NCI-H1436 treated with DMSO at 0.1 percent for 48 hours (cell line): ENCODE results near the gene TP53TG5.

ENCODE experiments used
- DNase-seq: peaks from one replicate; lab custom pipeline; 2025; lab: John Stamatoyannopoulos, UW

The TP53TG5 gene

DNA sequence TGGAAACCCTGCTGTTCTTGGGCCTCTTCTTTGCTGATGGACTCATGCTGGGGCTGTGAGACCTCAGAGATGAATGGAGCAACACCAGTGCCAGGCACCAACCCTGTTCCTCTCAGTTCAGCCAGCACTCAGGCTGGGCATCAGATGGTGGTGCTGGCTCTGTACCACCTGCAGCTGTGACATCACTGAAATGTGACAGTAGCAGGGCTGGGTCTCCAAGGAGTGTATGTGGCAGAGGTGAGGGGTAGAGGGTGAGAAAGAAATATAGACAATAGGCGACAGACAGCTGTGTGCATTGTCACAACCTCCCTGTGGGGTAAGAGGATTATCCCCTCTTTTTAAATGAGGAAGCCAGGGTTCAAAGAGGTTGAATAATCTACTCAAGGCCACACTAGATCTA lies at the start of gene TP53TG5:
TSS of gene TP53TG5 (minus strand) at position 135 of the 400 bp plus-strand sequence. CDS start at position 46, 89 bp downstream.
- DNase-seq = no peak

DNA sequence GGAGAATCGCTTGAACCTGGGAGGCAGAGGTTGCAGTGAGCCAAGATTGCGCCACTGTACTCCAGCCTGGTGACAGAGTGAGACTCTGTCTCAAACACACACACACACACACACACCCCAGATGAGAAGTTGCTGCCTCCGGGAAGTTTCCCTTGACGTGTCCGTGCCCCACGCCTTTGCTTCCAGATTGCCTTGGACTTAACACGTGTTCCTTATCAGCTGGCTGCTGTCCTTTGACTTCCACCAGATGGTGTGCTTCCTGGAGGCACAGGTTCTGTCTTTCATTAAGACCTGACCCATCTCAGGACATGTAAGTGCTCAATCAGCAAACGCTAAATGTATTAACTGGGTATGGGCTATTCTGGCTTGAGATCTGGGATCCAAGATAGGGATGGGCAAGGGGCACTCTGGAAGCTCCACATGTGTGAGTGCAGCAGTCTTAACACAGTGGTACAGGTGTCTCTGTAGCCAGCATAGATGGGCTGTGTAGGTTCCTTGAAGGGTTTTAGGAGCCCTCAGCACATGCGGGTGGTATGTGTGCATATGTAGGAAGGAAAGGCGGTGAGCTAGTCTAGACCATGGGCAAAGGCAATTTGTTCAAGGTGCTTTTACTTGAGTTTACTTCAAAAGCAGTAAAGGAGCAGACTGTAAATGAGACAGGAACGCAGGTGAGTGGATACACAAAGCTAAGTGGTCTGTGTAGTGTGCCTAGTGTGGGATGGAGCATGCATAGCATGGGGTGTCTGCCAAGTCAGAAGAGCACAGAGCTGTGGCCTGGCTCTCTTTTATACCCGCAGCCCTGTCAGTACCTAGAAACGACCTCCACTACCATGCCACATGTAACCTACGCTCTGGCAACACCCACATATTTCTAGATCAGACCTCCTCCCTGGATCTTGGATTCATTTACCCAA lies 49.4 kb upstream of the TP53TG5 start:
- no peak for DNase-seq

DNA sequence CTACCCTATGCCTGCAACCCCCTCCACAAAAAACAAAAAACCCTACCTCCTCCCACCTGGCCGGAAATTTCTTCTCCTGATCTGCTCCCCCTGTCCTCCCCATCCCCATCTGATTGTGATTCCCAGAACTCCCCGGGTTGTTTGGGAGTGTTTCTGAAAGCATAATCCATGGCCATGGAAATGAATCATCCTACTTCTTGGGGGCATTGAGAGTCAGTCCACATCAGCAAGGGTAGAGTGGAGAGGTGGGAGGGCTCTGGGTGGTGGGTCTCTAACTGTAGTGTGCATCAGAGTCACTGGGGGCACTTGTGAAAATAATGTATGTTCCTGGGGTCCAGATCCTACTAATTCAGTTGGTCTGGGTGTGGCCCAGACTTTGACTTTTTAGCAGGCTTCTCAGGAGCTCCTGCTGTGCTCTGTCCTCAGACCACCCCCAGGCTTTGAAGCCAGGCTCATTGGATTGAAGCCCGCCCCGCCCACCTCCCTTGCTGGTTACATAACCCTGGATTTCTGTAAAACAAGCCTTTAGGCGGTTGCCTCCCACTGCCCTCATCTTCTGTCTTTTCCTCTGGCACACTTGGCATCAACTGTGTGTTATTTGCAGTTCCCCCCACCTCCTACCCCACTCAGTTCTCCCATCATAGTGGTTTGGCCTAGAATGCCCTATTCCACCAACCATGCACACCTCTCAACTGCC lies 48.3 kb upstream of the TP53TG5 start:
- no peak for DNase-seq

DNA sequence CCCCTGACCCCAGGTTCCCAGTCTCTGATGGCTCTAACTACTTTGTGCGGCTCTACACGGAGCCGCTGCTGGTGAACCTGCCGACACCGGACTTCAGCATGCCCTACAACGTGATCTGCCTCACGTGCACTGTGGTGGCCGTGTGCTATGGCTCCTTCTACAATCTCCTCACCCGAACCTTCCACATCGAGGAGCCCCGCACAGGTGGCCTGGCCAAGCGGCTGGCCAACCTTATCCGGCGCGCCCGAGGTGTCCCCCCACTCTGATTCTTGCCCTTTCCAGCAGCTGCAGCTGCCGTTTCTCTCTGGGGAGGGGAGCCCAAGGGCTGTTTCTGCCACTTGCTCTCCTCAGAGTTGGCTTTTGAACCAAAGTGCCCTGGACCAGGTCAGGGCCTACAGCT lies 47.4 kb upstream of the TP53TG5 start:
- DNase-seq = no peak

DNA sequence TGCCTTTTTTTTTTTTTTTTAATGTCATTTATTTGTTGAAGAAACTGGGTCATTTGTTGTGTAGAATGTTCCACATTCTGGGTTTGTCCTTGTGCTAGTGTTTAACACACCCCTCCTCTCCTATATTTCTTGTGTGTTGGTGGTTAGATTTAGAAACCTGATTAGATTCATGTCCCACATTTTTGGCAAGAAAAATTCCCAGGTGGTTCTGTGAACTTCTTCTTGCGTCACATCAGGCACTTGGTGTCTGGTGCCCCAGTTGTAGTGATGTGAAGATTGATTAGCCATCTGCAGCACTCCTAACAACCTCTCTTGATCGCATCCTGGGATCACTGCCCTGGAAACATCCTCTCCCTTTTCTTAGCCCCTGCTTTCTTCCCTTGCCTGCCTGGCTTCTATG lies 45.6 kb upstream of the TP53TG5 start:
- DNase-seq = no peak

DNA sequence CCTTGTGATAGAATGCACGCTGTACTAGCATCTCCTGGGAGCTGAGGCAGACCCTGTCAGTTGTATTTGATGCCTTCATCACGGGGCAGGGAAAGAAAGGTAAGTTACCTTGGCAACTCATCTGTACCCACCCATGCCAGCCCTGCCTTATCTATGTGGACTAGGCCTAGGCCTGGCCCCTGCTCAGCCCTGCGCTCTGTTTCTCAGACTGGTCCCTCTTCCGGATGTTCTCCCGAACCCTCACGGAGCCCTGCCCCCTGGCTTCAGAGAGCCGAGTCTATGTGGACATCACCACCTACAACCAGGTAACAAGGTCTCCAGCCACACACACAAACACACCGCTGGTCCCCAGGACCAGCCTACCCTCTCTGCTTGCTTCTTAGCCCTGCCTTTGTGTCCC lies 42.0 kb upstream of the TP53TG5 start:
- DNase-seq = no peak

DNA sequence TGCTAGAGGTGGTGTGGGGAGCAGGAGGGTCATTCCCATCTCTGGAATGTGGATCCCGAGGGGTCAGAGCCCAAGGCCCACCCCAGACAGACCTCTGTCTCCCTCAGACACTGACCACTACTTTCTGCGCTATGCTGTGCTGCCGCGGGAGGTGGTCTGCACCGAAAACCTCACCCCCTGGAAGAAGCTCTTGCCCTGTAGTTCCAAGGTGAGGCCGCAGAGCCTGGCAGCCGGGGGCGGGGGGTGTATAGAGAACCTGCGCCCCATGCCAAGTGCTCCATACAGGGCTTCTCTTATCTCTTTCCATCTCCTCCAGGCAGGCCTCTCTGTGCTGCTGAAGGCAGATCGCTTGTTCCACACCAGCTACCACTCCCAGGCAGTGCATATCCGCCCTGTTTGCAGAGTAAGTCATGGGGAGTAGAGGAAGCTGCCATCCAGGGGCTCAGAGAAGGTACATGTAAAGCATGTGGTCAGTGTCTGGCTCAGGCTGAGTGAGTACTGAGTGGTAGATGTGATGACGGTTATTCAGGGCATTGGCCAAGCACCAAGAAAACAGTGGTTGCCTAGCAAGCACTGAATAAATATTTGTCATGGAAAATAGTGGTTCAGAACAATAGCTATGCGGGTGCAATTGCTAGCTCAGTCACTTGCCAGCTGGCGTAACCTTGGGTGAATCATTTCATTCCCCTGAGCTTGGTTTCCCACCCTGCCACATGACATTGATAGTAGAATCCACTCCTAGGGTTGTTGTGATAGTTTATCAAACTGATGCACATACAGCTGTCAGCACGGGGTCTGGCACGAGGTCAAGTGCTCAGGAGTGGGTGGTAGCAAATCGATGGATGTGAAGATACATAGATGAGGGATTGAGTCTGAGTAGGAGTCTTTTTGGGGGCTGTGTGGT lies 41.3 kb upstream of the TP53TG5 start:
- DNase-seq = no peak

DNA sequence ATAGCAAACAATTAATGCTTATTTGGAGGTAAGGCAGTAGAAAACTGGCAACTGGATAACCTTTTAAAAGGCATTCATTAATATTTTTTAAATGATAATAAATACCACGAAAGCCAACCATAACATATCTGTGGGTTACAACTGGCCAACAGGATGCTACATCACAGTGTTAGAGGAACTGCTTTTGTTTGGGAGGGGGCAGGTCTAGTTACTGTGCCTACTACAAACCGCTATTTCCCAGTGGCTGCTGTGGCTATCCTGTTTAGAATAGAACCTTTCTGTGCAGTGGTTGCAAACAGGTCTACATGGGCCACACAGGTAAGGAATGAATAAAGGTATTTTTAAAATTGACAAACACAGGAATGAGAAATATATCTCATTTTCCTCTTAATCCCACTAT lies 38.8 kb upstream of the TP53TG5 start:
- DNase-seq = no peak

DNA sequence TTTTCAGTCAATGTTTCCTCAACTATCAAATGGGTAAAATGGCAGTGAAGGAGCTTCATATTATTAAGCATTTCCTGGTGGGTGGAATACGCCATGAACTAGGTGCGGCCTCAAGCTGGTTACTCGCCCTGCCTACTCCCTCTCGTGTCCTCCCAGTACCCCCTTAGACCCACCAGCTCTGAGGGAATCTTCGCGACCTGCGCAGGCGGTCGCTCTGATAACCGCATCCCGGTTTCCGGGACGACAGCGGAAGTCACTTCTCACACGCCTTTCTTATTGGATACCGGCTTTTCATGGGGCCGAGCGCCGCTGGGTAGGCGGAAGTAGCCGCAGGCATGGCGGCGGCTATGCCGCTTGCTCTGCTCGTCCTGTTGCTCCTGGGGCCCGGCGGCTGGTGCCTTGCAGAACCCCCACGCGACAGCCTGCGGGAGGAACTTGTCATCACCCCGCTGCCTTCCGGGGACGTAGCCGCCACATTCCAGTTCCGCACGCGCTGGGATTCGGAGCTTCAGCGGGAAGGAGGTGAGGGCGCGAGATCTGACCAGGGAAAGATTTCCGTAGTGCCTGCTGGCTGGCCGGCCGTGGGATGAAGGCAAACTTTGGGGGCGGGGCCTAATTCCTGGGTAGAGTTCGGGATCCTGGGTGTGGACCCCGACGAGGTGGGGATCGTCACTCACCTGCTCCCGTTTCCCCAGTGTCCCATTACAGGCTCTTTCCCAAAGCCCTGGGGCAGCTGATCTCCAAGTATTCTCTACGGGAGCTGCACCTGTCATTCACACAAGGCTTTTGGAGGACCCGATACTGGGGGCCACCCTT lies 37.9 kb upstream of the TP53TG5 start, which contains the start of gene PIGT:
TSS of gene PIGT (plus strand) at position 320 of the 816 bp plus-strand sequence. CDS start at position 336, 16 bp downstream.
- no peak for DNase-seq

DNA sequence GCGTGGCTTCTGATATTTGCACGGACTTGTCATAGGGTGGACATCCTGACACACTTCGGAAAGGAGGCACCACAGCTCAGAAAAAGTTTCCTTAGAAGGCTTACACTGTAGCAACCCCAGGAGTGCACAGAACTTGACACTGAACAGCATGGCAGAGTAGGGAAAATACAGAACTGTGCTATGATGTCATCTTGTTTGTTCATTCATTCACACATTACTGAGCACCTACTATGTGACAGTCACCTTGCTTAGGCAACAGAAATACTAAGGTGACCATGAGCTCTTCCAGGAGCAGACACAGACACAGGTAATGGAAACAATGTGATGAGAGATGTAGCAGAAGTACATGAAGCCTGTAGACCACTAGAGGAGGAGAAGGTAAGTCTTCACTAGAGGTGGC lies 35.4 kb upstream of the TP53TG5 start:
- DNase-seq = no peak

DNA sequence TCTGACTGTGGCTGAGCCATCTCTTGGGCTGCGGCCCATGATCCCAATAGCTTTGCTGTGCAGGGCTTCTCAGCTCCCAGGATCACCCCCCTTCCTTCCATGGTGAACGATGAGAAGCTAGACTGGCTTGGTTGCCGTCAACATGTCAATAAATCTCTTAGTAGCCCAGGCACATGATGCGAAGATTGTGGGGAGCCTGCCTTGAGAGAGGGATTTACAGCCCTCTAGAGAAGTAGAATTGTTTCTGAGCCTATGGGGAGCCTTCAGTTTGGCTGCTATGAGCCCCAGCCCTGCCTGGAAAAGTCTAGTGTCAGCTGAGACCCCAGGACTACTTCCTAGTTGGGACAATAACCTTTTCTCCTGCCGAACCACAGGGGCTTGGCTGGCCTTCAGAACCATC lies 34.5 kb upstream of the TP53TG5 start:
- no peak for DNase-seq

DNA sequence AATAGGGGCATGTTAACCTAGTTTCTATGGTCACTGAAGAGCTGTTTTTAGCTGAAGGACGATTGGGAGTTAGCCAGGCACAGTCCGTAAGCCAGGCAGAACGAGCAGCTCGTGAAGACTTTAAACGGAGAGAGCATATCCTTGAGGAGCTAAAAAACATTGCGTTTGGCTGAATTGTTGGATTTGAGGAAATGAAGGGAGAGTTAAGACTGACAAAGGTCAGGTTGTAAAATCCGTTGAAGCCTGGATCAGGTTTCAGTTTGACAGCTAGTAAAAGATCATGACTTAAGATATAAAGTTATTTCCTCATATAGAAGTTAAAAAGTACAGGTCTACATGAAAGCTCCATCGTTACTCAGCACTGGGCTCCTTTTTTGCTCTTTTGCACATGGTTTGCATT lies 32.8 kb upstream of the TP53TG5 start:
- DNase-seq = no peak

DNA sequence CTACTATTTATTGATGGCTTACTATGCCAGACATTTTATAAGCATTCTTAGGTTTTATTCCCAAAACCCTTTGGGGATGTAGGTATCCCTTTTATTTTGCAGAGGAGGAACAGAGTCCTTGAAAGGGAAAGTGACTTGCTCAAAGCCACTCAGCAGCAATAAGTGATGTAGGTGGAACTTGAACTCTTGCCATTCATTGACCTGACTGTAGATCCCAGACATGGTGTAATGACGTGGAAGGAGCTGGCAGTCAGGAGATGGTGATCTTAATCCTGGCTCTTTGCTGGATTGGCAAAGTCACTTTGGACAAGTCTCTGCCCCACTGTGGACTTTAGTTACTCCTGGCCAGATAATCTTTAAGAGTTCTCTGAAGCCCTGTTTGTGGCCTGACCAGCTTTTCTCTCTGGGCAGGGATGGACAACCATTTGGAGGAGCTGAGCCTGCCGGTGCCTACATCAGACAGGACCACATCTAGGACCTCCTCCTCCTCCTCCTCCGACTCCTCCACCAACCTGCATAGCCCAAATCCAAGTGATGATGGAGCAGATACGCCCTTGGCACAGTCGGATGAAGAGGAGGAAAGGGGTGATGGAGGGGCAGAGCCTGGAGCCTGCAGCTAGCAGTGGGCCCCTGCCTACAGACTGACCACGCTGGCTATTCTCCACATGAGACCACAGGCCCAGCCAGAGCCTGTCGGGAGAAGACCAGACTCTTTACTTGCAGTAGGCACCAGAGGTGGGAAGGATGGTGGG lies 31.6 kb upstream of the TP53TG5 start:
- no peak for DNase-seq

DNA sequence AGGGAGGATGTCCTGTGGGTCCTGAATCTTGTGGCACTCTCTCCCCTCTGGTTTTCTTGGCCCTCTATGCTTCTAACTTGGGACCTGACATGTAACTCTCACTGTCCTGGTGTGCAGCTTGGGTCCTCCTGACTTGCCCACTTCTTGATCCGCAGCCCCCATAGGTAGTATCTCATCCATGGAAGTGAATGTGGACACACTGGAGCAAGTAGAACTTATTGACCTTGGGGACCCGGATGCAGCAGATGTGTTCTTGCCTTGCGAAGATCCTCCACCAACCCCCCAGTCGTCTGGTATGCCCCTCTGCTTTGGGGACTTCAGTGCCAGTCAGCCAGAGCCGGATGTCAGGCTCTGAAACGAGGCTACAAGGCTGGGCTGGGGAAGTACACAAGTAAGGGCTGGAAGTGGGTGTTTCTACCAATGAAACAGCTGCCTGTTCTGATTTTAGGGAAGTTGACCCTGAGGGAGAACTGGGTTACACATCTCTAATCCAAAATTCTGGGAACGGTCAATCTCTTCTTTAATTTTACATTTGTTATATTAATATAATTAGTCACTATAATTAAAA lies 30.6 kb upstream of the TP53TG5 start:
- no peak for DNase-seq

DNA sequence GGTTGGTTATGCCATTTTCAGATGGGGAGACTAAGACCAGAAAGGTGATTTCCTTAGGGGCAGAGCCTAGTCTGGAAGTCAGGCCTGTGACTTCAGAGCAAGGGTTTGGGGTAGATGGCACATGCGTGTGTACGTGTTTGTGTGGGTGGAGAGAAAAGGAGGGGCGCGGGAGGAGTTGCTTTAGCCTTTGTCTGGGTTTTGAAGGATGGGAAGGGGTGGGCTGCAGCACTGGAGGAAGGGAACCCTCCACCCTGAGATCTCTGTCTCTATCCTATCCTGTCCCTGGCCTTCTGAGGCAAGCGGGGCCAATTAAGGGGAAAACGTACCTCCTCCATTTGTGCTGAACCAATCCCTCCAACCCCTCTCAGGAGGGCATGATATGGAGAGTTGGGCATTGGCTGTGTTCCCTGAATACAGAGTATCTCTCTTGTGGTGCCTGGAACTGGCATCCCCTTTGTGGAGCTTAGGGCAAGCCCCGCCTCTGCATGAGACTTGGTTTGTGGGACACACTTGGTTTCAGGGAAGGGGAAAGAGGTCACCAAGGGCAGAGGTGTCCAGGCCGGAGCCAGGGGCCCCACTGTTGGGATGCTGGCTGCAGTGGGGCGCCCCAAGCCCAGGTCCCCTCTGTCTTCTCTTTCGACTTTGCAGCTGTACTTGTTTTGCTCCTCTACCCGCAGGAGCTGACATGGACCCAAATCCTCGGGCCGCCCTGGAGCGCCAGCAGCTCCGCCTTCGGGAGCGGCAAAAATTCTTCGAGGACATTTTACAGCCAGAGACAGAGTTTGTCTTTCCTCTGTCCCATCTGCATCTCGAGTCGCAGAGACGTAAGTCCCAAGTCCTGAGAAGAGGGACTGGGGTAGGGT lies 29.9 kb upstream of the TP53TG5 start, which contains the start of gene DBNDD2:
TSS of gene DBNDD2 (plus strand) at position 507 of the 863 bp plus-strand sequence. CDS start at position 686, 179 bp downstream.
- DNase-seq = no peak

DNA sequence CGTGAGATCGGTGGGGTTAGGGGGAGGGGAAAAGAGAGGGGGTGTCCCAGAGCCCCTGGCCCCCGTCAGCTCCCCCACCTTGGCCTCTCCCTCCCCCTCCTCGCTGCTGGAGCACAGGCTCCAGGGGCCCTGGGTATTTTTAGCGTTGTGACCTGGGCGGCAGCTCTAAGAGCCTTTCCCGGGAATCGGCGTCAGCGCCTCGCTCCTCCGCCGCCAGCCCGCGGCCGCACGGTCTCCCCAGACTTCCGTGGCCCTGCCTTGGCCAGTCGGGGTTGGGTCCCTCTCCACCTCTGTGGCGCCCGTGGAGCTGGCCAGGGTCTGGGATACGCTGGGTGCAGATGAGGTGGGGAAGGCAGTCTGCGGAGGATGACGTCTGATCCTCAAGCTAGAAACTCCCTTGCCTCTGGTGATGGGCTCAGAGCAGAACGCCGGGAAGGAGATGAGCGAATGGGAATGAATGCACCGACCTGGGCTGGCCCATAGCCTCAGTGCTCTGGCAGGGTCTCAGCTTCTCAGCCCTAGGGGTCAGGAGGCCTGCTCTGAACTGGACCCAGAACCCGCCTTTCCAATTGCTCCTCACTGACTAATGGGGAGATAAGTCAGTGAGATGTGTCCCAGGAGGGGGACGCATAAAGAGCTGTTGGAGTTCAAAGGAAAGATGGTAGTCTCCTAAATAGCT lies 29.1 kb upstream of the TP53TG5 start:
- no peak for DNase-seq

DNA sequence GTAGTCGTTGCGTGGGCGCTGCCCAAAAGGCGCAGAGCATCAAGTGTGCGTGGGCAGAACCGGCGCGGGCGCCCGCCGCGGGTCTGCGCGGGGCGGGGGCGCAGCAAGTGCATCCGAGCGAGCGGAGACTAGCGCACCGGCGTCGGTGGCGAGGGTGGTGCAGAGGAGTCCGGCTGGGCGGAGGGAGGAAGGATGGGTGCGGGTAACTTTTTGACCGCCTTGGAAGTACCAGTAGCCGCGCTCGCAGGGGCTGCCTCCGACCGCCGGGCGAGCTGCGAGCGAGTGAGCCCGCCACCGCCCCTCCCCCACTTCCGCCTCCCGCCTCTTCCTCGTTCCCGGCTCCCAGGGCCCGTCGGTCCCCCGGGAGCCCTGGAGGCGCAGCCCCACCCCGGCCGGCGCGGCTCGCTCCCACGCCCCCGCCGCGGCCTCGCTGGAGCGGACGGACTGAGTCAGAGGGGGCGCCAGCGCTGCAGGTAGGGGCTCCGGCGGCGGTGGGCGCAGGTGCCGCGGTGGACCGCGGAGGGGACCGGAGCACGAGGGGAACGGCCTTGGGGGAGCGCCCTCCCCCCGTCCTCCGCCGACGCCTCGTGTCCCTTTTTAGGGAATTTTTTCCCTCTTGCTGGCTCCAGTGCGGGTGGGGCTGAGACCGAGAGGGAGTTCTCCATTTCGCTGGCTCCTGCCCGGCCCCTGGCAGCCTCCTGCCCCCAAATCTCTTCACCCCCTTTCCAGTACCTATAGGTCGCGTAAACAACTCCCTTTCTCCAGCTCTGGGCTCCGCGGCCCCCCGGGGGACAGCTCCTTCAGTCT lies 28.3 kb upstream of the TP53TG5 start:
- DNase-seq = no peak
